Activated T-cell treated with anti-CD3 and anti-CD28 coated beads, Interleukin-2, amount 50 U/mL, for 1 hour (primary cell): ENCODE data around the gene CLEC1A.
"Not testable (repeated sequence)": the region's sequence is repeated elsewhere in the genome, so short reads cannot be mapped to it uniquely, and the experiment has no call there.

ENCODE experiments used
- DNase-seq: peaks from one replicate; pipeline ENCODE4 v3.0.0-alpha.2; 2020

CLEC1A gene

GRCh38 chr12:10033783-10034545, 64.8 kb downstream of the CLEC1A start:
- no peak for DNase-seq

- DNase-seq, result no peak
Observed at GRCh38 chr12:10031771-10032175, 67.0 kb downstream of the CLEC1A start.

- DNase-seq, result no peak
Observed at GRCh38 chr12:10031321-10031720, 67.5 kb downstream of the CLEC1A start.

GRCh38 chr12:10030446-10030845, 68.3 kb downstream of the CLEC1A start, which contains the start of gene CLEC9A:
Gene CLEC9A, plus strand, starts transcription at chr12:10030682. Its CDS starts 22,006 bp downstream, at chr12:10052688.
- DNase-seq, result no peak

GRCh38 chr12:10027721-10028120, 71.1 kb downstream of the CLEC1A start:
- no peak for DNase-seq

- DNase-seq, result no peak
Observed at GRCh38 chr12:10027311-10027710, 71.5 kb downstream of the CLEC1A start.

- not testable (repeated sequence) for DNase-seq
Observed at GRCh38 chr12:10026666-10027065, 72.1 kb downstream of the CLEC1A start.

GRCh38 chr12:10025236-10025635, 73.5 kb downstream of the CLEC1A start:
- no peak for DNase-seq

- no peak for DNase-seq
Observed at GRCh38 chr12:10021342-10021741, 77.4 kb downstream of the CLEC1A start.
